ENCODE measurements around the gene SLC24A3. TPM values are rescaled to one million over a fixed set of nuclear protein-coding genes. Genes with fewer than 3 reads are reported as not detected.

The SLC24A3 gene
- total RNA-seq, 1 donor from 2014 or later, result 0.21 TPM

DNA sequence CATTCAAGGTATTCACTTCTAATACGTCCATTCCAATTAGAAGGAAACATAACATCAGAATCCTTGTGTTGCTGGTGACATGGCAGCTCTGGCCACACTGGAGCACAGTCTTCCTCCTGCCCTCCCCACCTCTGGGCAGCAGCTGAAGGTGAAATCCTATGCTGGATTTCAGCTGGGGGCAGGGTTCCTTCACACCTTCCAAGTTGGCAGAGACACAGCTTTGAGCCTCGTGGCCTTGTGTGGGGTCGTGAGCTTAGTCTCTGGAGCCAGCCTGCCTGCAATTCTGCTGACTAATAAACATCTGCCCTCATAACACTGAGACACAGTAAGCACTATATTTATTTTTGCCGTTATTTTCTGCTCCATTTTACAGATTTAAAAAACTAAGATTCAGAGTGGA lies 326.7 kb downstream of the SLC24A3 start:
- Mint-ChIP-seq H3K36me3 (no peaks in the 10 kb centered on the region), H3K27ac (no peak overlapping the region), H3K27me3 (ENCODE audit: insufficient read depth, low read depth) (peaks cover 8% of the 10 kb centered on the region), H3K4me1 (peaks cover 12% of the 10 kb centered on the region), H3K9me3 (peaks cover 5% of the 10 kb centered on the region), H3K4me3 (no peak overlapping the region)
- Histone ChIP-seq H2AFZ (replicated peaks) (no peak overlapping the region), H4K20me1 (ENCODE audit: low read depth) (no peaks in the 10 kb centered on the region), H3F3A (ENCODE audit: low read depth) (no peaks in the 10 kb centered on the region), H3K9ac (no peak overlapping the region), H3K79me2 (ENCODE audit: low read depth) (no peaks in the 10 kb centered on the region), H3K4me2 (no peak overlapping the region), H3K4me1 (no peaks in the 10 kb centered on the region), H3K36me3 (no peaks in the 10 kb centered on the region), H3K4me3 (no peak overlapping the region), H3K27me3 (no peaks in the 10 kb centered on the region), H3K9me3 (ENCODE audit: low read depth) (no peaks in the 10 kb centered on the region), H3K27ac (no peak overlapping the region)
- TF ChIP-seq, protein P1, sequence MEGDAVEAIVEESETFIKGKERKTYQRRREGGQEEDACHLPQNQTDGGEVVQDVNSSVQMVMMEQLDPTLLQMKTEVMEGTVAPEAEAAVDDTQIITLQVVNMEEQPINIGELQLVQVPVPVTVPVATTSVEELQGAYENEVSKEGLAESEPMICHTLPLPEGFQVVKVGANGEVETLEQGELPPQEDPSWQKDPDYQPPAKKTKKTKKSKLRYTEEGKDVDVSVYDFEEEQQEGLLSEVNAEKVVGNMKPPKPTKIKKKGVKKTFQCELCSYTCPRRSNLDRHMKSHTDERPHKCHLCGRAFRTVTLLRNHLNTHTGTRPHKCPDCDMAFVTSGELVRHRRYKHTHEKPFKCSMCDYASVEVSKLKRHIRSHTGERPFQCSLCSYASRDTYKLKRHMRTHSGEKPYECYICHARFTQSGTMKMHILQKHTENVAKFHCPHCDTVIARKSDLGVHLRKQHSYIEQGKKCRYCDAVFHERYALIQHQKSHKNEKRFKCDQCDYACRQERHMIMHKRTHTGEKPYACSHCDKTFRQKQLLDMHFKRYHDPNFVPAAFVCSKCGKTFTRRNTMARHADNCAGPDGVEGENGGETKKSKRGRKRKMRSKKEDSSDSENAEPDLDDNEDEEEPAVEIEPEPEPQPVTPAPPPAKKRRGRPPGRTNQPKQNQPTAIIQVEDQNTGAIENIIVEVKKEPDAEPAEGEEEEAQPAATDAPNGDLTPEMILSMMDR (IDR thresholded peaks at IDR 0.05), result no peak
- TF ChIP-seq EZH2 (IDR thresholded peaks at IDR 0.05) (no peak), EZH2phosphoT487 (IDR thresholded peaks at IDR 0.05) (no peak)
- no peak for DNase-seq (ENCODE audit: low spot score)

GRCh38 chr20:19540392-19540791 lies 327.9 kb downstream of the SLC24A3 start:
- H3K4me3 ChIP-seq, result no peak overlapping the region
- H3K4me1 Mint-ChIP-seq, result peaks cover 12% of the 10 kb centered on the region
- no peak overlapping the region for H3K27ac ChIP-seq
- H3K9me3 ChIP-seq (ENCODE audit: low read depth), result no peaks in the 10 kb centered on the region
- H3K79me2 ChIP-seq (ENCODE audit: low read depth), result no peaks in the 10 kb centered on the region
- H3K27ac Mint-ChIP-seq, result no peak overlapping the region
- no peaks in the 10 kb centered on the region for H3K27me3 ChIP-seq
- H4K20me1 ChIP-seq (ENCODE audit: low read depth), result no peaks in the 10 kb centered on the region
- no peak overlapping the region for H3K4me2 ChIP-seq
- peaks cover 8% of the 10 kb centered on the region for H3K27me3 Mint-ChIP-seq (ENCODE audit: insufficient read depth, low read depth)
- peaks cover 4% of the 10 kb centered on the region for H3K9me3 Mint-ChIP-seq
- no peaks in the 10 kb centered on the region for H3F3A ChIP-seq (ENCODE audit: low read depth)
- no peaks in the 10 kb centered on the region for H3K36me3 ChIP-seq
- no peaks in the 10 kb centered on the region for H3K36me3 Mint-ChIP-seq
- no peak for DNase-seq (ENCODE audit: low spot score)
- peak overlapping the region; percentile 9 for H2AFZ ChIP-seq (replicated peaks)
- no peaks in the 10 kb centered on the region for H3K4me1 ChIP-seq
- no peak overlapping the region for H3K9ac ChIP-seq
- no peak overlapping the region for H3K4me3 Mint-ChIP-seq
- TF ChIP-seq, protein P1 (IDR thresholded peaks at IDR 0.05), result no peak
- TF ChIP-seq EZH2phosphoT487 (IDR thresholded peaks at IDR 0.05) (no peak), EZH2 (IDR thresholded peaks at IDR 0.05) (no peak)

DNA sequence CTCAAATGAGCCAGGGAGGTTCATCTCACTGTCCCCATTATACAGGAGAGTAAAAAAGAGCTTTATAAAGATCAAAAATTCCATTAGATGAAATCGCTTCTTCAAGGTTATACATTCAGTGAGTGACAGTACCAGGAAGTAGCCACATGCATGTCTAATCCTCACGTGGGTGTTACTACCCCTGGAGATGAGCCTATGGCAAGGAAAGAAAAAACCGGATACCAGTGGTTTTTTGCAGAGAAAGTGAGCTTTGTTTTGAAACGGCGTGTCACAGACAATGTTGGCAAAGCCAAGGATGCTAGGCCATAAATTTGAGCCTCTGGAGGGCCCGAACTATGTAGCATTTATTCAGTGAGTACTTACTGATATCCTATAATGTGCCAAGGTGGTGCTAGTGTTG lies 330.7 kb downstream of the SLC24A3 start:
- Histone ChIP-seq H3K9me3 (ENCODE audit: low read depth) (no peaks in the 10 kb centered on the region), H3F3A (ENCODE audit: low read depth) (no peaks in the 10 kb centered on the region), H2AFZ (replicated peaks) (no peak overlapping the region), H3K4me1 (no peaks in the 10 kb centered on the region), H3K9ac (no peak overlapping the region), H3K36me3 (no peaks in the 10 kb centered on the region), H4K20me1 (ENCODE audit: low read depth) (no peaks in the 10 kb centered on the region), H3K4me3 (no peak overlapping the region), H3K4me2 (no peak overlapping the region), H3K27me3 (no peaks in the 10 kb centered on the region), H3K27ac (no peak overlapping the region), H3K79me2 (ENCODE audit: low read depth) (no peaks in the 10 kb centered on the region)
- TF ChIP-seq EZH2 (IDR thresholded peaks at IDR 0.05), result no peak
- TF ChIP-seq, protein P1 (IDR thresholded peaks at IDR 0.05), result no peak
- no peak for TF ChIP-seq EZH2phosphoT487 (IDR thresholded peaks at IDR 0.05)
- no peaks in the 10 kb centered on the region for H3K36me3 Mint-ChIP-seq
- H3K4me3 Mint-ChIP-seq, result no peak overlapping the region
- no peak overlapping the region for H3K27ac Mint-ChIP-seq
- H3K9me3 Mint-ChIP-seq, result no peaks in the 10 kb centered on the region
- peaks cover 12% of the 10 kb centered on the region for H3K4me1 Mint-ChIP-seq
- DNase-seq (ENCODE audit: low spot score), result no peak
- H3K27me3 Mint-ChIP-seq (ENCODE audit: insufficient read depth, low read depth), result peaks cover 6% of the 10 kb centered on the region
